Lower lobe of right lung (tissue), 2 donors: Measurements from ENCODE around the gene SLC45A1. TPM values are rescaled to one million over a fixed set of nuclear protein-coding genes. Genes with fewer than 3 reads are reported as not detected.

Experiments used
- ATAC-seq, 2 donors: fragments of 200-7000 bp; cut with Tn5 transposase; one replicate each; pipeline ENCODE4 v1.9.1; 2020 to 2022; ENCODE audit warnings: mild to moderate bottlenecking in 2 of 2, moderate library complexity in 2 of 2
- DNase-seq: peaks from one replicate; pipeline ENCODE4 v3.0.0-alpha.2; 2020
- H3K27ac ChIP-seq: fragments of 200-600 bp; one replicate; pipeline ENCODE4 v1.8.0; 2022
- H3K27me3 ChIP-seq: fragments of 200-600 bp; one replicate; pipeline ENCODE4 v1.8.0; 2022; ENCODE audit warnings: low read depth
- H3K36me3 ChIP-seq: fragments of 200-600 bp; one replicate; pipeline ENCODE4 v1.8.0; 2022; ENCODE audit warnings: mild to moderate bottlenecking
- H3K4me1 ChIP-seq: fragments of 200-600 bp; one replicate; pipeline ENCODE4 v1.8.0; 2022
- H3K4me3 ChIP-seq: fragments of 200-600 bp; one replicate; pipeline ENCODE4 v1.8.0; 2022; ENCODE audit warnings: mild to moderate bottlenecking
- H3K9me3 ChIP-seq: fragments of 200-600 bp; one replicate; pipeline ENCODE4 v1.8.0; 2022
- intact Hi-C: fragments of 100-400 bp; cut with DNase I; formaldehyde crosslinking; loops from one replicate; pipeline ENCODE4 v1.11.0; 2022
- total RNA-seq: library from RNA; stranded (reverse); fragmentation: NEBNext Ultra II Directional; extraction: Animal tissue kit (Norgen Biotek cat#: 25700); gene quantifications from one replicate; pipeline ENCODE4 v1.2.1, GENCODE V29; 2021
- TF ChIP-seq, protein P1 (sequence below): fragments of 200-600 bp; IDR thresholded peaks from one replicate; pipeline ENCODE4 v1.8.0; 2022; ENCODE audit warnings: antibody characterized with exemption, mild to moderate bottlenecking
- donor health status: DM: no; HTN: yes; CAD: no; lungs with severe emphysema.

The SLC45A1 gene
- total RNA-seq, 1 donor from 2014 or later = 0.92 TPM

DNA sequence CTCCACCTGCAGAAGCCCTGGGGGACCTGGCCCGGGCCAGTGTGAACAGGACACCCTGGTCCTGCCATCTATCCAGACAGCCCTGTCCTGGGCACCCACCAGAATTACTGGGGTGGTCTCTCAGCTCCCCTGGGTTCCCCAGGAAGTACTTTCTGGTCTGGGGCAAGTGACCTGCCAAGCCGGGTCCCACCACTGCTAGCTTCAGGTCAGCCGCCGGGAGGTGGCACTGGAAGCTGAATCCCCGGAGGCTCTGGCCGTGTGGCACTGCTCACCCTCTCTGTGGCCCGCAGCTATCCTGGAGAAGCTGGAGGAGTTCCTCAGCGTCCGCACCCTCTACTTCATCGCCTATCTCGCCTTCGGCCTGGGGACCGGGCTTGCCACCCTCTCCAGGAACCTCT is 21.3 kb downstream of the SLC45A1 start:
- no peaks in the 10 kb centered on the region for H3K27me3 ChIP-seq
- TF ChIP-seq, protein P1, sequence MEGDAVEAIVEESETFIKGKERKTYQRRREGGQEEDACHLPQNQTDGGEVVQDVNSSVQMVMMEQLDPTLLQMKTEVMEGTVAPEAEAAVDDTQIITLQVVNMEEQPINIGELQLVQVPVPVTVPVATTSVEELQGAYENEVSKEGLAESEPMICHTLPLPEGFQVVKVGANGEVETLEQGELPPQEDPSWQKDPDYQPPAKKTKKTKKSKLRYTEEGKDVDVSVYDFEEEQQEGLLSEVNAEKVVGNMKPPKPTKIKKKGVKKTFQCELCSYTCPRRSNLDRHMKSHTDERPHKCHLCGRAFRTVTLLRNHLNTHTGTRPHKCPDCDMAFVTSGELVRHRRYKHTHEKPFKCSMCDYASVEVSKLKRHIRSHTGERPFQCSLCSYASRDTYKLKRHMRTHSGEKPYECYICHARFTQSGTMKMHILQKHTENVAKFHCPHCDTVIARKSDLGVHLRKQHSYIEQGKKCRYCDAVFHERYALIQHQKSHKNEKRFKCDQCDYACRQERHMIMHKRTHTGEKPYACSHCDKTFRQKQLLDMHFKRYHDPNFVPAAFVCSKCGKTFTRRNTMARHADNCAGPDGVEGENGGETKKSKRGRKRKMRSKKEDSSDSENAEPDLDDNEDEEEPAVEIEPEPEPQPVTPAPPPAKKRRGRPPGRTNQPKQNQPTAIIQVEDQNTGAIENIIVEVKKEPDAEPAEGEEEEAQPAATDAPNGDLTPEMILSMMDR = no peak
- no peaks in the 10 kb centered on the region for H3K9me3 ChIP-seq
- H3K4me1 ChIP-seq = peaks cover 14% of the 10 kb centered on the region
- H3K4me3 ChIP-seq = no peak overlapping the region
- no peaks in the 10 kb centered on the region for H3K36me3 ChIP-seq
- H3K27ac ChIP-seq = no peak overlapping the region
- no peak for DNase-seq
- ATAC-seq = no peak
- intact Hi-C loops = no loop called here

DNA sequence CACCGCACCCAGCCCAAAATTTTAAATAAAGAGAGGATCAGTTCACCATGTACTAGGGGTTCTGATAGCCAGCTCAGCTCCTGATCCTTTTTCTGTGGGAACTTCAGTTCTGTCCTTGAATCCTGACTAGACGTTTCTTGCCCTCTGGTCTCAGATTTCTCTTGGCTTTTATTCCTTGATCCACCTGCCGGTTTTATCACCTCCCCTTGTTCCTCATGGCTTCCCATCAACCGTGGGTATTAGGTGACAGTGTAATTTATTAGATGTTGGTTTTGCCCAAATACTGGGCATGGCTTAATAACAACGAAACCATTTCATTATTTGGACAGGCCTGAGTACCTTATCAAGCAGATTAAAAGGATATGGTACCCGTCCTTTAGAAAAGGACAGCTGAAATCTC is 22.5 kb downstream of the SLC45A1 start:
- no peaks in the 10 kb centered on the region for H3K9me3 ChIP-seq
- peaks cover 15% of the 10 kb centered on the region for H3K4me1 ChIP-seq
- ATAC-seq (no peak), DNase-seq (no peak)
- H3K4me3 ChIP-seq = no peak overlapping the region
- intact Hi-C loops = no loop called here
- TF ChIP-seq, protein P1 = no peak
- H3K27me3 ChIP-seq = no peaks in the 10 kb centered on the region
- no peaks in the 10 kb centered on the region for H3K36me3 ChIP-seq
- no peak overlapping the region for H3K27ac ChIP-seq

DNA sequence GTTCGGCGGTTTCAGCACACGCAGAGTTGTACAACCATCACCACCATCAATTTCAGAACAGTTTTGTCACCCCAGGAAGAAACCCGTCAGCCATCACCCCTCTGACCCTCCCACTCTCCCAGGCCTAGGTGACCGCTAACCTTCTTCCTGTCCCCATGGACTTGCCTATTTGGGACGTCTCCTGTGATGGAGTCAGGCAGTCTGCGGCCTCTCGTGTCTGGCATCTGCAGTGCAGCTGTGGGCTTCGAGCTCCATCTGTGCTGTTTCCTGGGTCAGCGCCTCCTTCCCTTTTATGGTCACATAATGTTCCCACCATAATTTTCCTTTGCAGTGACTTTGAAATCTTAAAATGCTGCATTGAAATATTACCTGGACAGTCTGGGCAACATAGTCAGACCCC is 24.4 kb downstream of the SLC45A1 start:
- intact Hi-C loops = no loop called here
- Histone ChIP-seq H3K36me3 (no peaks in the 10 kb centered on the region), H3K4me1 (peaks cover 15% of the 10 kb centered on the region), H3K27ac (no peak overlapping the region), H3K9me3 (no peaks in the 10 kb centered on the region), H3K4me3 (no peak overlapping the region), H3K27me3 (no peaks in the 10 kb centered on the region)
- DNase-seq = no peak
- TF ChIP-seq, protein P1 = no peak
- peak in 1 of 2 donors; percentile 15 for ATAC-seq

DNA sequence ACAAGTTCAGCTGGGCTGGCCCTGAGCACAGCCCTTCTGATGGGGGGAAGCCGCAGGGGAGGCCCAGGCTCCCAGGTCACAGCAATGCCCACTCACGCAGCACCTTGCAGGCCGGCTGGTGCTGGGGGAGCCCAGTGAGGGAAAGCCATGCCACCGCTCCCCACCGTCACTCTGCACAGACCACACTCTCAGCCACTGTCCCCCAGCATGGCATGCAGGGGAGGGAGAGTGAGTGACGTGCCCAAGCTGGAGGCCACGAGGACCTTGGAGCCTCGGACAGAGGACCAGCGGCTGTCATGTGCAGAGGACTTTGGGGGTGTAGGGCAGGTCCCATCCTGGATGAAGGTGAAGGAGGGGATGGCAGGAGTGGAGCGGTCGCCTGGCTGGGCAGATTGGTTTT is 25.1 kb downstream of the SLC45A1 start:
- peak overlapping the region; percentile 71 for H3K27ac ChIP-seq
- DNase-seq (peak; percentile 43), ATAC-seq (peak in 1 of 2 donors; percentile 25)
- H3K4me1 ChIP-seq = peaks cover 15% of the 10 kb centered on the region
- H3K36me3 ChIP-seq = no peaks in the 10 kb centered on the region
- TF ChIP-seq, protein P1 = no peak
- no peaks in the 10 kb centered on the region for H3K27me3 ChIP-seq
- intact Hi-C loops = no loop called here
- no peak overlapping the region for H3K4me3 ChIP-seq
- H3K9me3 ChIP-seq = no peaks in the 10 kb centered on the region

DNA sequence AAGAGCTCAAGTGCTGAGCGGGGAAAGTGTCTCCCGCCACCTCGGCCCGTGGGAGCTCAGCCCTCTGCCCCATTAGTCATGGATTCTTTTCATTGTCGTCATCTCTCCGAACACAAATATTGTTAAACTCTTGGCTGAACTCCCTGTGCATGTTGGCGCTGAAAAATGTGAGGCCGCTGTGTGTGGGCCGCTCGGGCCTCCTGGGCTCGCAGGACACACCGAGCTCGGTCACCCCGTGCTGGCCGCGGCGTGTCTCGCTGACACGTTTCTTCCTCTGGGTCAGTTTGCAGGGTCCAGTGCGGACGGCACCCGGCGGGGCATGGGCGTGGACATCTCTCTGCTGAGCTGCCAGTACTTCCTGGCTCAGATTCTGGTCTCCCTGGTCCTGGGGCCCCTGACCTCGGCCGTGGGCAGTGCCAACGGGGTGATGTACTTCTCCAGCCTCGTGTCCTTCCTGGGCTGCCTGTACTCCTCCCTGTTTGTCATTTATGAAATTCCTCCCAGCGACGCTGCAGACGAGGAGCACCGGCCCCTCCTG is 25.6 kb downstream of the SLC45A1 start:
- H3K36me3 ChIP-seq = no peaks in the 10 kb centered on the region
- H3K4me1 ChIP-seq = peaks cover 15% of the 10 kb centered on the region
- TF ChIP-seq, protein P1 = no peak
- H3K9me3 ChIP-seq = no peaks in the 10 kb centered on the region
- peak overlapping the region; percentile 71 for H3K27ac ChIP-seq
- H3K4me3 ChIP-seq = peak overlapping the region; percentile 17
- DNase-seq (peak; percentile 67), ATAC-seq (peak; percentile 74 to 80)
- intact Hi-C loops = no loop called here
- H3K27me3 ChIP-seq = no peaks in the 10 kb centered on the region
